Measurements from ENCODE around the gene CLSTN2.

CLSTN2 gene

DNA sequence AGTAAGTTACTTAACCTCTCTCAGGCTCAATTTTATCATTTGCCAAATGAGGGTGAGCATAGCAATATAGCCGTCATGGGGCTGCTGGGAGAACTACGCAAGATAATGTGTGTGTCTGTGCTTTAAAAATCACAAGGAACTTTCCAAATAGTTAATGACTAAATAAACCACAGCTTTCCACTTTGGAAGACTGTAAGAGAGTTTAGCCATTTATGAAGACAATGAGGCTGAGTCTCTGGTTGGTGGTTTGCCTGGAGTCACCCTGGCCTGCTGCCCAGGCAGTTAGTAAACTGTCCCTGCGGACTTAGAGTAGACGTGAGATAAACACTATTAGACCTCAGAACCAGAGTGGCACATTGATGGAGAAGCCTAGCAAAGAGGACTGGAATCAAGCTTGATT, 357.7 kb downstream of the CLSTN2 start:
- DNase-seq (ENCODE audit: low read depth in 1 of 2, low spot score in 1 of 2) = no peak
- in situ Hi-C loops (cut with HindIII; ENCODE audit: low pct_unique_long_range_greater_than_20kb, low sequenced_read_pairs) = no loop called here
- no peak for TF ChIP-seq JUND (IDR thresholded peaks at IDR 0.05; ENCODE audit: low read depth)

DNA sequence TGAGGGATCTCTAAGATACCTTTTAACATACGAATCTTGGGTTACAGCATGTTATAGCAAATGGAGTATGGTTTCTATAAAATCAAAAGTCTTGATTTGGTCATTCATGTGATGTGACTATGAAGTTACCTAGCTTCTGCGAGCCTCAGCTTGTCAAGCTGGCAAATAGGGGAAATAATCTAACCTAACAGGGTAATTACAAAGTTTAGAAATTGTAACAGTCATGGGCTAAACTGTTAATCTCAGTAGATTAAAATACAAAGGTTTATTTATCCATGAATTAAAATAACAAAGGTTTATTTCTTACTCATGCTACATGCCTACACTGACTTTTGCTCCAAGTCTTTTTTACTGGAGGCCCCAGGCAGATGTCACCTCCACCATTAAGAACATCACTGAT, 359.1 kb downstream of the CLSTN2 start:
- no peak for TF ChIP-seq JUND (IDR thresholded peaks at IDR 0.05; ENCODE audit: low read depth)
- no peak for DNase-seq (ENCODE audit: low read depth in 1 of 2, low spot score in 1 of 2)
- in situ Hi-C loops (cut with HindIII; ENCODE audit: low pct_unique_long_range_greater_than_20kb, low sequenced_read_pairs) = no loop called here

DNA sequence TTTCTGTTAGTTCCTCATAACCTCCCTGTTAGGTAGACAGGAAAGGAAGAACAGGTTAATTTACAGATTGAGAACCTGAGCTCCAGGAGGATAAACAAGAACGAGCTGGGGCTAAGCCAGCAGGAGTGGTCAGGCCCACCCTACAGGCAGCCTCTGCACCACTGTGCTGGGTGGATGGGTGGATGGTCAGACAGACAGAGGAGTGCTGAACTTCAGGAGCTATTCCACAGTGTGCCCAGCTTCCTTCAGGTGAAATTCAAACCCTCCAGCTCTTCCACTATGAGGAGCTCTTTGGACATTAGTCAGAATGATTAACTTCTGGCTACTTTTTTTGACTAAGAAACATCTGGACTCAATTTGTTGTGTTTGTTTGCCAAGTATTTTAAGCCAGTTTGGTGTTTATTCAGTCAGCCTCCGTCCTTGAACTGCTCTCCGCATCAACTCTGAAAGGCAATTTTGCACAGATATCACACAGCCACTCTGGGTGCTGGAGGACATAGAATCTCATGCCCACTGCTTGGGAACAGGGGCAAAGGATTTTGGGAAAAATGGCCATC, 361.9 kb downstream of the CLSTN2 start:
- TF ChIP-seq JUND (IDR thresholded peaks at IDR 0.05; ENCODE audit: low read depth) = no peak
- in situ Hi-C loops (cut with HindIII; ENCODE audit: low pct_unique_long_range_greater_than_20kb, low sequenced_read_pairs) = no loop called here
- DNase-seq (ENCODE audit: low read depth in 1 of 2, low spot score in 1 of 2) = no peak

DNA sequence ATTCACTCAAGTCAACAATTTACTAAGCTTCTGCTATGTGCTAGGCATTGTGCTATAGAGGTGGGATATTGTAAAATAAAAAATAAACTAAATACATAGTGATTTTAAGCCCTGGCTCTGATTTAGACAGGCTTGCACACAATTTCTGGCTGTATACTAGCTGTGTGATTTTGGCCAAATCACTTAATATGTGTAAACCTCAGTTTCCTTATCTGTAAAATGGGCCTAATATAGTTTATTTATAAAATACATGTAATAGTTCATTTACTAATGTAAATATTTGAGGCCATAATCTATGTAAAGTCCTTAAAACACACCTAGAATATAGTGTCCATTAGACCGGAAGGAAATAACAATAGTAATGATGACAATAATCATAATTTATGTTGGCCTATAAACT, 363.1 kb downstream of the CLSTN2 start:
- no peak for TF ChIP-seq JUND (IDR thresholded peaks at IDR 0.05; ENCODE audit: low read depth)
- in situ Hi-C loops (cut with HindIII; ENCODE audit: low pct_unique_long_range_greater_than_20kb, low sequenced_read_pairs) = no loop called here
- no peak for DNase-seq (ENCODE audit: low read depth in 1 of 2, low spot score in 1 of 2)

DNA sequence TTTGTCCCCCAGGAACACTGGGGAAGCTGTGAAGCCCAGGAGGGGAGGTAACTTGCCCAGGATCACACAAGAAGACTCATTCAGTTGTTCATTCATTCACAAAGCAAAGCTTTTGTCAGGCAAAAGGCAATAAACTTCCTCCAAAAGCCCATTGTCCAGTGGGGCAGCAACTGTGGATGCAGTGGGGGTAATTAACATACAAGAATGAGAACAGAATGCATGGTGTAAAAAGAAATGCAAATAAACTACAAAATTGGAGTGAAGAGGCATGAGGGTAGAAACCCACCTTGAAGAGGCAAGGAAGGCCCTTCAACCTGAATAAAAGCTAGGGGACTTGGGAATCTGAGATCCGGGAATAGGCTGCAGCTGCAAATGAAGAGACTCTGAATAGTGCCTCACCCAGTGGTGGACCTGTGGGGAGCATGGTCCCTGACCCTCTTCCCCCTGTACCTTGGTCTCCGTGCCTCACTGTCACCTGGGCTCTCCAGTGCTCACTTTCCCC, 363.6 kb downstream of the CLSTN2 start:
- no peak for TF ChIP-seq JUND (IDR thresholded peaks at IDR 0.05; ENCODE audit: low read depth)
- DNase-seq (ENCODE audit: low read depth in 1 of 2, low spot score in 1 of 2) = no peak
- in situ Hi-C loops (cut with HindIII; ENCODE audit: low pct_unique_long_range_greater_than_20kb, low sequenced_read_pairs) = no loop called here

DNA sequence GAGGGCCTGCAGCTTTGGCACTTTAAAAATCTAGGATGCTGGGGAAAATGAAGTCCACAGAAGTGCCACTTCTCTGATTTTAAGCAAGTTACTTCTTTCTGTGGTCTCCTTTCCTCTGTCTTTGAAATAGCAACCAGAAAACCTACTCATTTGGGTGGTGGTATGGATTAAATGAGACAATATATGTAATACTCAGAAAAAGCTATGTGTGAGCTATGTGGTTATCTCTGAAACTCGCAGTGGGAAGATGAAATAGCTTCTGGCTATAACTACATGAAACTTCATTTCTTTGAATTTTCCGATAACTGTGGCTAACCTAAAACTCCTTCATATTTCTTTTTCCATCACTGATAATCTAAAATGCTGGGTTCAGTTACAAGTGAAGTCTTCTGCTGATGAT, 368.9 kb downstream of the CLSTN2 start:
- DNase-seq (ENCODE audit: low read depth in 1 of 2, low spot score in 1 of 2) = no peak
- TF ChIP-seq JUND (IDR thresholded peaks at IDR 0.05; ENCODE audit: low read depth) = no peak
- in situ Hi-C loops (cut with HindIII; ENCODE audit: low pct_unique_long_range_greater_than_20kb, low sequenced_read_pairs) = no loop called here

DNA sequence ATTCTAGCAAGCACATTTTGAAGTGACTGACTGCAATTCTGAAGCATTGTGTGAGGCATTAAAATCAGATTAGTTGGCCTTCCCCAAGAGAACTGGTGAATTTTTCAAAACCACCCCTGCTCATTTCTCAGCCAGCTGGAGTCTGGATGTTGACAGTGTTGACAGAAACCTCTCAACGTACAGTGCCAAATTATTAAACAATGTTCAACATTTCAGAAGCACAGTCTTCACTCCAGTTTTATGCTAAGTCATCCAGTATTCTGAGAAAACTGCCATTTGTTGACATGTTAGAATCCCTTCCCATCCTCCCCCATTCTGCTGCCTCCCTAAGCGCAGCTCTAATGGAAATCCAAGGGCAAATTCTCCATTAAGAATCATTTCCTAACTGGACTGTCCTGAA, 373.6 kb downstream of the CLSTN2 start:
- in situ Hi-C loops (cut with HindIII; ENCODE audit: low pct_unique_long_range_greater_than_20kb, low sequenced_read_pairs) = no loop called here
- TF ChIP-seq JUND (IDR thresholded peaks at IDR 0.05; ENCODE audit: low read depth) = no peak
- DNase-seq (ENCODE audit: low read depth in 1 of 2, low spot score in 1 of 2) = no peak

DNA sequence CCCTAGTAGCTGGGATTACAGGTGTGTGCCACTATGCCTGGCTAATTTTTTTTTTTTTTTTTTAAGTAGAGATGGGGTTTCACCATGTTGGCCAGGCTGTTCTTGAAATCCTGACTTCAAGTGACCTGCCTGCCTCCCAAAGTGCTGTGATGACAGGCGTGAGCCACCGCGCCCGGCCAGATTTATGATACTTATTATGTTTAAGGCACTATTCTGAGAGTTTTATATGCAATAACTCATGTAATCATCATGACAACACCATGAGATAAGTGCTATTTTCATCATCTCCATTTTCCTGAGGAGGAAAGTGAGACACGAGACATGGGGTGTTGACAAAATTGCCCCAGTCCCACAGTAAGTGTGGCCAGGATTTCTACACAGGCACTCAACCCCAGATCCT, 376.4 kb downstream of the CLSTN2 start:
- DNase-seq (ENCODE audit: low read depth in 1 of 2, low spot score in 1 of 2) = no peak
- in situ Hi-C loops (cut with HindIII; ENCODE audit: low pct_unique_long_range_greater_than_20kb, low sequenced_read_pairs) = no loop called here
- no peak for TF ChIP-seq JUND (IDR thresholded peaks at IDR 0.05; ENCODE audit: low read depth)

DNA sequence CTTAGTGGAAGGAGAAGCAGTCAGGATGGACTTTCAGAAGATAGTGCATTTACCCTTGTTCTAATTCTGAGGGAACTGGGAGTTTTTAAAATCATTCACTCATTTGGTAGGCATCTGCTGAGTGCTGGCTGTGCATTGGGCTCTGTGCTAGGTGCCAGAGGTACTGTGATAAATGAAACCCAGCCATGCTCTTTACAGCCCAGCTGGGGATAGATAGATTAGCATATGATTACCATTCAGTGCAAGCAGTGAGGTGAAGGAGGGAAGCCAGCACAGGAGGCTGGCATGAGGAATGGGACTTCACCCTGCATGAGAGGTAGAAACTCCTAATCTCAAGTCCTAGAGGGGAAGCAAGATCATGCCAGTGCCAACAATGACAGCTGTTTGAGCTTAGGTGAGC, 381.0 kb downstream of the CLSTN2 start:
- no peak for TF ChIP-seq JUND (IDR thresholded peaks at IDR 0.05; ENCODE audit: low read depth)
- in situ Hi-C loops (cut with HindIII; ENCODE audit: low pct_unique_long_range_greater_than_20kb, low sequenced_read_pairs) = no loop called here
- DNase-seq (ENCODE audit: low read depth in 1 of 2, low spot score in 1 of 2) = no peak

DNA sequence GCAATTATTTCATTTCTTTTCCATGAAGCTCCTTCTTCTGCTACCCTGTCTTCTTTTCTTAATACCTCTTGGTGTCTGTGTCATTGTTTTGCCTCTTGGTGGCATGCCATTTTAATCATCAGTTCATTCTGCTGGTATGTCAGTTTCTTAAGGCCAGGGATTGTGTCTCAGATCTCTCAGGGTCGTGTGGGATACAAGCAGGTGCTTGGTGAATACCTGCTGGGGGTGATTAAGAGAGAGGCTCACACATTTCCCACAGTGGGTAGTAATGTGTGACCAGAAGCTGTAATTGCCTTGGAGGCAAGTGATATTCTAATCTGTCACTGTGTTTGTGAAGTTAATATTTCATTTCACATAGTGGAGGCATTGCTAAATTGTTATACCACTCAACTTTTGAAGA, 381.5 kb downstream of the CLSTN2 start:
- TF ChIP-seq JUND (IDR thresholded peaks at IDR 0.05; ENCODE audit: low read depth) = no peak
- in situ Hi-C loops (cut with HindIII; ENCODE audit: low pct_unique_long_range_greater_than_20kb, low sequenced_read_pairs) = no loop called here
- no peak for DNase-seq (ENCODE audit: low read depth in 1 of 2, low spot score in 1 of 2)

DNA sequence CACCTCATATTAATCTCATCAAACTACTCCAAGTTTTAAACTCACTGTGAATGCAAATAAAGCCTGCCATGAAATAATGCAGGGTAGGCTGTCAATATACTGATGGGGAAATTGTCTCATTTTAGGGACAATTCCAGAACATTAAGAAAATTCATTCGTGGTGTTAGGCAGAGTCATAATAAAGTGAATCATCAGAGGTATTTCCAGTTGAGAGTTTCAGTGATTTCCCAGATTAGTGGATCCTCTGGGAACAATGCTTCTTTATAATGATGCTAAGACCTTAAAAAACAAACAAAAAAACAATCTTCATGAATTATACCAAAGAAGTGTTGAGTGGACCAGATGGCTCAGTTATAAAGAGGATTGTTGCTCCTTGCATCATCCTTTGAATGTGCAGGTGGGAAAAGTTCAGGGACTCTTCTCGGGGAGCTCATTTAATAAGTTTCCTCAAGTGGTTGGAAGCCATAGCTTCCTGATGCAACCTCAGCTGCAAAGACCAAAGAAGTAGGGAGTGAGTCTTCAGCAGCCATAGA, 381.9 kb downstream of the CLSTN2 start:
- in situ Hi-C loops (cut with HindIII; ENCODE audit: low pct_unique_long_range_greater_than_20kb, low sequenced_read_pairs) = no loop called here
- DNase-seq (ENCODE audit: low read depth in 1 of 2, low spot score in 1 of 2) = no peak
- TF ChIP-seq JUND (IDR thresholded peaks at IDR 0.05; ENCODE audit: low read depth) = no peak

DNA sequence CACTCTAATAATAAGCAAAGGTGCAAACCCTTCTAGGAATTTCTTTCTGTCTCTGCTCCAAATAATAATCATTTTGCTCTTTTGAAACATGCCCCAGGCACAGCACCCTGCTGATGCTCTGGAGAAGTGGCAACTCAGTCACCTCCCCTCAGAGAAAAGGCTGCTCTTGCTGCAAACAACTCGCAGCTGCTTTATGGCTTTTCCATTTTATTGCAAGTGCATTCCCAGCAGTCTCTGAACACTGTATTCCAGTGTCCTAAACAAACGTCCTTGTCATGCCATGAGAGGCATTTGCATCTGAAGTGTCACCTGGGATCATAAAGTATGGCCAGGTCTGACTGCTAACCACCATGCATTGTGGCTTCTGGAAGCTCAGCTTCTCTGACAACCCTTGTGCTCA, 384.8 kb downstream of the CLSTN2 start:
- in situ Hi-C loops (cut with HindIII; ENCODE audit: low pct_unique_long_range_greater_than_20kb, low sequenced_read_pairs) = no loop called here
- DNase-seq (ENCODE audit: low read depth in 1 of 2, low spot score in 1 of 2) = no peak

DNA sequence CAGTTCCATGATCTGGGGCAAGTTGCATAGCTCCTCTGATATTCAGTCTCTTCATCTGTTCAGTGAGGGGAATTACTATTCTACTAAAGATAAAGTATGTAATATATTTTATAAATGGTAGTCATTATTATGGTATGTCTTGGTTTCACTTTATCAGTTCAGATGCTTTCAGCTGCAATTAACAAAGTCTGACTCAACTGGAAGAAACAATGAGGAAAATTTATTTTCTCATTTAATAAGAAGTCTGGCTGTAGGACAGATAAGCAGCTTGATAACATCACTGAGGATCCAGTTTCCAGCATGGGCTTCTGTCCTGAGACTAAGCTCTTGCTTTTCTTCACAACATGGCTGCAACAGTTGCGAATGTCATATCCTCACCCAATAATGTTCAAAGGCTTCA, 388.6 kb downstream of the CLSTN2 start:
- no peak for TF ChIP-seq JUND (IDR thresholded peaks at IDR 0.05; ENCODE audit: low read depth)
- in situ Hi-C loops (cut with HindIII; ENCODE audit: low pct_unique_long_range_greater_than_20kb, low sequenced_read_pairs) = no loop called here
- no peak for DNase-seq (ENCODE audit: low read depth in 1 of 2, low spot score in 1 of 2)

More for the DNA sequence above, 384.8 kb downstream of the CLSTN2 start:
- TF ChIP-seq JUND (IDR thresholded peaks at IDR 0.05; ENCODE audit: low read depth) = no peak

DNA sequence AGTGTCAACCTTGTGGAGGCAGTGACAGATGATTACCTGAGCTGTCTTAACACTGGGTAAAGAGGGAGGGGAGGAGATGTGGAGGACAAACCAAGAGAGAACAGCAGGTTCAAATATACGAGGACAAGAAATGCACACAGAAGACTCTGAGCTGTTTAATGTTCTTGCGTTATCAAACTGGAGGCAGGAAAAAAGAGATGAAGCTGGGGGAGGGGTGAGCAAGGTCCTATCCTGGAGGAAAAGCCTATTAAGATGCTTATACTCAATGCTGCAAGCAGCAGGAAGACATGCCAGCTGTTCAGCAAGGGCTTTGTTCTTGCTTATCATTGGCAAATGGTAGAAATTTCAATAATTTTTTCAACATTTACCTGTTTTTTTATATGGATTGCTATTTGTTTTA, 397.1 kb downstream of the CLSTN2 start:
- TF ChIP-seq JUND (IDR thresholded peaks at IDR 0.05; ENCODE audit: low read depth) = no peak
- DNase-seq (ENCODE audit: low read depth in 1 of 2, low spot score in 1 of 2) = no peak
- in situ Hi-C loops (cut with HindIII; ENCODE audit: low pct_unique_long_range_greater_than_20kb, low sequenced_read_pairs) = no loop called here

All from T47D (cell line).